ENCODE results near the gene PTK6.
A peak's percentile ranks its signal among the peaks of the same experiment; 100 is the strongest.

PTK6 gene

DNA sequence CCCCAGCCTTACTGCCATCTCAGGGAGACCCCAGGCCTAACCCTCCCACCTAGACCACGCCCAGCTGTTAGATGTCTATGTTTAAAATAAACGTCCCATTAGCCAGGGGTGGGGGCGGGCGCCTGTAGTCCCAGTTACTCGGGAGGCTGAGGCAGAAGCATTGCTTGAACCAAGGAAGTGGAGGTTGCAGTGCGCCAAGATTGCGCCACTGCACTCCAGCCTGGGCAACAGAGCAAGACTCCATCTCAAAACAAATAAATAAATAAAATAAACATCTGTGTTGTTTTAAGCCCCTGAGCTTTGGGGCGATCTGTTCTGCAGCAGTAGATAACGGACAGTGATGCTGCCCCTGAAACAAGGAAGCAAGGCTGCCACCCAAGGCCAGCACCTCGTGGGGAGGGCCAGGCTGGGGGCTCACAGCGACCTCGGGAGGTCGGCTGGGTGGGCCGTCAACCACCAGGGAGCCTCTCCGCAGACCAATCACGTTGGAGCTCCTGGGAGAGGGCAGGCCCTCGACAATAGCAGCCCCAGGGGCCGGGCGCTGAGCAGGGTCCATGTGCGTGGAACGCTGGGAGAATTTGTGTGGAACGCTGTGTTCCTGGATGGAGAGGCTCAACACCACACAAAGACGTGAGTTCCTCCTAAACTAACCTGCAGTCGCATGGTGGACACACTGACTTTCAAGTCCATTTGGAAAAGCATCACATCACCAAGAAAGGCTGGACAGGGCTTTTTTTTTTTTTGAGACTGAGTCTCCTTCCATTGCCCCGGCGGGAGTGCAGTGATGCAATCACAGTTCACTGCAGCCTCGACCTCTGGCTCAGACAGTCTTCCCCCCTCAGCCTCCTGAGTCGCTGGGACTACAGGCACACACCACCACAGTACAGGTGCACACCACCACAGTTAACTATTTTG is 37.9 kb upstream of the PTK6 start:
- H2BK12ac ChIP-seq (ENCODE audit: low read length), result no peak overlapping the region
- no peak overlapping the region for H3K9ac ChIP-seq (ENCODE audit: low read depth, low read length, poor library complexity)
- H4K8ac ChIP-seq (ENCODE audit: low read depth, low read length), result no peak overlapping the region
- no peak overlapping the region for H3K4ac ChIP-seq (ENCODE audit: low read length)
- no peak for DNase-seq (ENCODE audit: low spot score)
- no peaks in the 10 kb centered on the region for H3K27me3 ChIP-seq (ENCODE audit: control insufficient read depth in 3 of 3, insufficient read depth in 3 of 3, low read depth in 1 of 3, low read length in 3 of 3)
- H2BK15ac ChIP-seq (ENCODE audit: low read length), result peak overlapping the region; percentile 17
- no peak overlapping the region for H3K14ac ChIP-seq (ENCODE audit: low read length)
- peaks cover 3% of the 10 kb centered on the region for H3K79me1 ChIP-seq (ENCODE audit: low read depth, low read length)
- no peak overlapping the region for H3K18ac ChIP-seq (ENCODE audit: low read length)
- WGBS, 2 donors (ENCODE audit: extremely low coverage in 2 of 2, insufficient read length in 2 of 2, insufficient replicate concordance in 1 of 2), result no CpG with 5 or more reads among the region's 28 CpGs
- peak overlapping the region; percentile 12 for H2AK5ac ChIP-seq (ENCODE audit: low read depth, low read length)
- H3K4me3 ChIP-seq (ENCODE audit: low read length in 2 of 2), result no peak overlapping the region
- no peak overlapping the region for H4K91ac ChIP-seq (ENCODE audit: low read depth, low read length, poor library complexity)
- peak overlapping the region; percentile 88 for H2AFZ ChIP-seq (ENCODE audit: low read length)
- no peaks in the 10 kb centered on the region for H3K36me3 ChIP-seq (replicated peaks in 1 of 2; ENCODE audit: control insufficient read depth in 2 of 2, insufficient read depth in 2 of 2, low read length in 2 of 2)
- peaks cover 3 to 18% of the 10 kb centered on the region in 2 donors for H3K4me1 ChIP-seq (ENCODE audit: control insufficient read depth in 2 of 2, insufficient read depth in 1 of 2, low read depth in 1 of 2, low read length in 2 of 2)
- no peak overlapping the region for H3K23ac ChIP-seq (ENCODE audit: low read depth, low read length, poor library complexity)
- no peak overlapping the region for H2BK5ac ChIP-seq (ENCODE audit: low read length)
- H2BK120ac ChIP-seq (ENCODE audit: low read depth, low read length), result no peak overlapping the region
- H3K9me3 ChIP-seq (replicated peaks in 1 of 2; ENCODE audit: control insufficient read depth in 2 of 2, insufficient read depth in 1 of 2, low read depth in 1 of 2, low read length in 2 of 2), result no peaks in the 10 kb centered on the region
- H3K4me2 ChIP-seq (ENCODE audit: insufficient read depth, low read length, poor library complexity, severe bottlenecking), result no peak overlapping the region
- H3K27ac ChIP-seq (replicated peaks; ENCODE audit: low read length), result no peak overlapping the region

DNA sequence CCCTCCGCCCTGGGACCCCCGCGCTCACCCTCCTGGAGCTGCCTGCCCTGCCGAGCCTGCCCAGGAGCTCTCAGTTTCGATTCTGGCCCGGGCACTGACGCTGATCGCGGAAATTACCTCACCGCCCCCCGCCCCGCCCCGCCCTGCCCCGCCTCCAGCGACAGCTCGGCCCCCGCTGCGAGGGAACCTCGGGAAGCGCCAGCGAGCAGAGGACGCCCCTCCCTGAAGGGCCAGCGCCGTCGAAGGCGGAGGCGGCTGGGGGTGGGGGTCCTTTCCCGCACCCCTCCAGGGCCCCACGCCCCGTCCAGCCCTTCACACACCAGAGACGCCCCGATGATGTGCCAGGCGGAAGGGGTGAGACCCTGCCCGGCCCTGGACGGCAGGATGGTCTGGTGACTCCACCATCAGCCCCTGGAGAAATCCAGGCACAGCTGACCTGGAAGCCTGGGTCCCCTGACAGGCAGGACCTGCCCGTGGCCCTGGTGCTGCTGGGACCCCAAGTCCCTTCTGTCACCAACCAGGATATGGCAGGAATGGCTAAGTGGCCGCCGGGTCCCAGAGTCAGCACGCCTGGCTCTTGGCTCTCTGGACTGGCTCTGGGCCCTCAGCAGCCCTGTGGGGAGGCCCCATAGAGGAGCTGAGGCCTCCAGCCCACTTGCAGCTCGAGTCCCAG is 37.1 kb upstream of the PTK6 start, which contains the start of gene HELZ2:
HELZ2 (minus strand) TSS at position 84 of the 673 bp plus-strand sequence. CDS start 1,854 bp downstream, outside the sequence.
- peak within 1 kb of the TSS; percentile 72 to 90 for H3K4me3 ChIP-seq (ENCODE audit: low read length in 2 of 2)
- H3K4ac ChIP-seq (ENCODE audit: low read length), result no peak within 1 kb of the TSS
- peak; percentile 51 for DNase-seq (ENCODE audit: low spot score)
- no peak within 1 kb of the TSS for H3K27ac ChIP-seq (replicated peaks; ENCODE audit: low read length)
- peak within 1 kb of the TSS; percentile 88 for H2AFZ ChIP-seq (ENCODE audit: low read length)
- peak within 1 kb of the TSS; percentile 90 for H2AK5ac ChIP-seq (ENCODE audit: low read depth, low read length)
- no CpG with 5 or more reads among the region's 40 CpGs for WGBS, 2 donors (ENCODE audit: extremely low coverage in 2 of 2, insufficient read length in 2 of 2, insufficient replicate concordance in 1 of 2)
- H2BK120ac ChIP-seq (ENCODE audit: low read depth, low read length), result no peak within 1 kb of the TSS
- no peak within 1 kb of the TSS for H4K91ac ChIP-seq (ENCODE audit: low read depth, low read length, poor library complexity)
- peak within 1 kb of the TSS; percentile 84 for H3K14ac ChIP-seq (ENCODE audit: low read length)
- no peaks in the 10 kb centered on the region for H3K36me3 ChIP-seq (replicated peaks in 1 of 2; ENCODE audit: control insufficient read depth in 2 of 2, insufficient read depth in 2 of 2, low read length in 2 of 2)
- H3K23ac ChIP-seq (ENCODE audit: low read depth, low read length, poor library complexity), result peak within 1 kb of the TSS; percentile 73
- H2BK15ac ChIP-seq (ENCODE audit: low read length), result peak within 1 kb of the TSS; percentile 91
- H2BK12ac ChIP-seq (ENCODE audit: low read length), result no peak within 1 kb of the TSS
- peak within 1 kb of the TSS; percentile 97 for H3K18ac ChIP-seq (ENCODE audit: low read length)
- H3K9ac ChIP-seq (ENCODE audit: low read depth, low read length, poor library complexity), result peak within 1 kb of the TSS; percentile 86
- H3K9me3 ChIP-seq (replicated peaks in 1 of 2; ENCODE audit: control insufficient read depth in 2 of 2, insufficient read depth in 1 of 2, low read depth in 1 of 2, low read length in 2 of 2), result no peaks in the 10 kb centered on the region
- no peaks in the 10 kb centered on the region for H3K27me3 ChIP-seq (ENCODE audit: control insufficient read depth in 3 of 3, insufficient read depth in 3 of 3, low read depth in 1 of 3, low read length in 3 of 3)
- peak within 1 kb of the TSS; percentile 24 for H2BK5ac ChIP-seq (ENCODE audit: low read length)
- peaks cover 3 to 18% of the 10 kb centered on the region in 2 donors for H3K4me1 ChIP-seq (ENCODE audit: control insufficient read depth in 2 of 2, insufficient read depth in 1 of 2, low read depth in 1 of 2, low read length in 2 of 2)
- H3K4me2 ChIP-seq (ENCODE audit: insufficient read depth, low read length, poor library complexity, severe bottlenecking), result peak within 1 kb of the TSS; percentile 97
- peaks cover 3% of the 10 kb centered on the region for H3K79me1 ChIP-seq (ENCODE audit: low read depth, low read length)
- no peak within 1 kb of the TSS for H4K8ac ChIP-seq (ENCODE audit: low read depth, low read length)

GRCh38 chr20:63573647-63574131 is 36.5 kb upstream of the PTK6 start:
- H3K27ac ChIP-seq (replicated peaks; ENCODE audit: low read length), result no peak overlapping the region
- peak overlapping the region; percentile 88 for H2AFZ ChIP-seq (ENCODE audit: low read length)
- no CpG with 5 or more reads among the region's 24 CpGs for WGBS, 2 donors (ENCODE audit: extremely low coverage in 2 of 2, insufficient read length in 2 of 2, insufficient replicate concordance in 1 of 2)

More at GRCh38 chr20:63573647-63574131, 36.5 kb upstream of the PTK6 start:
- no peak for DNase-seq (ENCODE audit: low spot score)
- no peaks in the 10 kb centered on the region for H3K27me3 ChIP-seq (ENCODE audit: control insufficient read depth in 3 of 3, insufficient read depth in 3 of 3, low read depth in 1 of 3, low read length in 3 of 3)
- H2AK5ac ChIP-seq (ENCODE audit: low read depth, low read length), result peak overlapping the region; percentile 90
- H3K9me3 ChIP-seq (replicated peaks in 1 of 2; ENCODE audit: control insufficient read depth in 2 of 2, insufficient read depth in 1 of 2, low read depth in 1 of 2, low read length in 2 of 2), result no peaks in the 10 kb centered on the region
- H2BK15ac ChIP-seq (ENCODE audit: low read length), result peak overlapping the region; percentile 55
- no peak overlapping the region for H3K4ac ChIP-seq (ENCODE audit: low read length)
- H3K36me3 ChIP-seq (replicated peaks in 1 of 2; ENCODE audit: control insufficient read depth in 2 of 2, insufficient read depth in 2 of 2, low read length in 2 of 2), result no peaks in the 10 kb centered on the region
- peak overlapping the region; percentile 97 for H3K4me2 ChIP-seq (ENCODE audit: insufficient read depth, low read length, poor library complexity, severe bottlenecking)
- no peak overlapping the region for H2BK5ac ChIP-seq (ENCODE audit: low read length)
- peak overlapping the region; percentile 90 for H3K18ac ChIP-seq (ENCODE audit: low read length)
- peaks cover 3 to 14% of the 10 kb centered on the region in 2 donors for H3K4me1 ChIP-seq (ENCODE audit: control insufficient read depth in 2 of 2, insufficient read depth in 1 of 2, low read depth in 1 of 2, low read length in 2 of 2)
- H3K23ac ChIP-seq (ENCODE audit: low read depth, low read length, poor library complexity), result no peak overlapping the region
- H2BK12ac ChIP-seq (ENCODE audit: low read length), result no peak overlapping the region
- H4K8ac ChIP-seq (ENCODE audit: low read depth, low read length), result no peak overlapping the region
- peak overlapping the region; percentile 56 for H3K14ac ChIP-seq (ENCODE audit: low read length)
- peak overlapping the region; percentile 86 for H3K9ac ChIP-seq (ENCODE audit: low read depth, low read length, poor library complexity)
- H4K91ac ChIP-seq (ENCODE audit: low read depth, low read length, poor library complexity), result no peak overlapping the region
- H3K79me1 ChIP-seq (ENCODE audit: low read depth, low read length), result peaks cover 3% of the 10 kb centered on the region
- H2BK120ac ChIP-seq (ENCODE audit: low read depth, low read length), result no peak overlapping the region
- peak overlapping the region; percentile 72 to 90 for H3K4me3 ChIP-seq (ENCODE audit: low read length in 2 of 2)

Data from neuronal stem cell (in vitro differentiated cells).